ENCODE results near the gene AHI1. TPM values are rescaled to one million over a fixed set of nuclear protein-coding genes. Genes with fewer than 3 reads are reported as not detected.

AHI1 gene
- 7.3 and 11.9 TPM in 2 replicates for polyA plus RNA-seq (2012; rRNA removed)
- polyA plus RNA-seq (2012; cell fraction: cytosol; rRNA removed): 5.1 and 6.0 TPM in 2 replicates
- polyA plus RNA-seq (2012; cell fraction: nucleus; rRNA removed): 20.6 and 42.5 TPM in 2 replicates

- H2AFZ ChIP-seq (ENCODE audit: low read depth): peak within 1 kb of the TSS; percentile 96
- POLR2A ChIA-PET: interaction anchor here (0.9 to 1.7 kb wide), 3 partner anchors 22 to 730 kb away, joined by 3 to 10 read pairs (median 4); partner anchors contain the start of gene PDE7B
- peak within 1 kb of the TSS; percentile 70 to 92 for H3K4me3 ChIP-seq (ENCODE audit: low read depth in 2 of 2, low read length in 1 of 2)
- peaks cover 19% of the 10 kb centered on the region for H3F3A ChIP-seq (replicated peaks; ENCODE audit: insufficient read depth)
- DNase-seq: peak; percentile 93
- no peaks in the 10 kb centered on the region for H3K9me3 ChIP-seq
- H3K27me3 ChIP-seq (ENCODE audit: insufficient read depth): no peaks in the 10 kb centered on the region
- no peaks in the 10 kb centered on the region for H3K9me2 ChIP-seq
- H3K27ac ChIP-seq (ENCODE audit: low read depth in 2 of 2, low read length in 1 of 2): peak within 1 kb of the TSS; percentile 98 to 100
- peaks cover 3 to 13% of the 10 kb centered on the region in 2 experiments for H3K36me3 ChIP-seq (replicated peaks in 1 of 2; ENCODE audit: control insufficient read depth in 1 of 2, insufficient read depth in 2 of 2, low read length in 1 of 2)
- CTCF ChIA-PET: interaction anchor here (0.8 to 1.6 kb wide), 4 partner anchors 9 to 1053 kb away, joined by 3 to 7 read pairs (median 4); partner anchors contain the start of gene MAP7
- peaks cover 37% of the 10 kb centered on the region for H3K79me2 ChIP-seq (ENCODE audit: insufficient read depth)
- peak within 1 kb of the TSS; percentile 80 for H3K4me2 ChIP-seq
- H4K20me1 ChIP-seq (ENCODE audit: insufficient read depth): 0 out of 2 replicates have a peak, but pooled peaks cover 3% of the 10 kb centered on the region
- WGBS (ENCODE audit: low lambda C conversion rate): 0% methylated on average over 15 of the region's 85 CpGs
- H3K9ac ChIP-seq: peak within 1 kb of the TSS; percentile 100
- peaks cover 9 to 11% of the 10 kb centered on the region in 2 experiments; a peak in 3 of 4 replicates for H3K4me1 ChIP-seq (ENCODE audit: control insufficient read depth in 1 of 2, insufficient read depth in 2 of 2, low read depth in 1 of 2, low read length in 1 of 2)
- TF ChIP-seq SMC3 (IDR thresholded peaks at IDR 0.05; ENCODE audit: low read depth, low read length) (no peak), PBX3 (IDR thresholded peaks at IDR 0.05) (no peak), TEAD4 (IDR thresholded peaks at IDR 0.05; ENCODE audit: borderline replicate concordance, insufficient read depth) (no peak), ELF1 (IDR thresholded peaks at IDR 0.05) (peak; percentile 60), TCF12 (IDR thresholded peaks at IDR 0.05) (no peak), SIN3A (IDR thresholded peaks at IDR 0.05; ENCODE audit: borderline replicate concordance, low read depth, low read length) (peak; percentile 67; the same call in 1 of the 2 replicates), USF2 (IDR thresholded peaks at IDR 0.05; ENCODE audit: borderline replicate concordance, low read depth, low read length) (no peak), CHD2 (IDR thresholded peaks at IDR 0.05; ENCODE audit: low read length, partially characterized antibody) (no peak), EZH2phosphoT487 (IDR thresholded peaks at IDR 0.05; ENCODE audit: borderline replicate concordance, low read depth) (no peak), MXI1 (IDR thresholded peaks at IDR 0.05; ENCODE audit: low read depth, low read length) (peak; percentile 95), JUND (IDR thresholded peaks at IDR 0.05) (no peak), MEF2A (IDR thresholded peaks at IDR 0.05; ENCODE audit: borderline replicate concordance, low read depth) (no peak), NFIC (IDR thresholded peaks at IDR 0.05; ENCODE audit: borderline replicate concordance) (no peak), RXRA (IDR thresholded peaks at IDR 0.05; ENCODE audit: borderline replicate concordance, low read depth) (no peak), RFX5 (IDR thresholded peaks at IDR 0.05; ENCODE audit: low read length) (peak; percentile 77), GABPA (IDR thresholded peaks at IDR 0.05; ENCODE audit: low read depth) (no peak), NRF1 (IDR thresholded peaks at IDR 0.05; ENCODE audit: low read depth, low read length) (peak; percentile 65), FOXJ3 (CRISPR knock-in tag; IDR thresholded peaks at IDR 0.05) (no peak; the same call in 1 of the 2 replicates), FOXM1 (IDR thresholded peaks at IDR 0.05; ENCODE audit: low read depth) (no peak), CTCF (IDR thresholded peaks at IDR 0.05) (no peak), TAF1 (IDR thresholded peaks at IDR 0.05; ENCODE audit: borderline replicate concordance, low read depth, low read length) (peak; percentile 70), REST (IDR thresholded peaks at IDR 0.05; ENCODE audit: low read depth, low read length) (peak; percentile 49; the same call in 1 of the 2 replicates), USF1 (IDR thresholded peaks at IDR 0.05; ENCODE audit: borderline replicate concordance, low read depth) (no peak)
- TF ChIP-seq, protein P1, sequence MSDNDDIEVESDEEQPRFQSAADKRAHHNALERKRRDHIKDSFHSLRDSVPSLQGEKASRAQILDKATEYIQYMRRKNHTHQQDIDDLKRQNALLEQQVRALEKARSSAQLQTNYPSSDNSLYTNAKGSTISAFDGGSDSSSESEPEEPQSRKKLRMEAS (IDR thresholded peaks at IDR 0.05; ENCODE audit: low read depth): peak; percentile 79; the same call in 1 of the 2 replicates
Measured at GRCh38 chr6:135497412-135498184, at the start of gene AHI1. TSS of gene AHI1 (minus strand) at chr6:135497740. CDS start at chr6:135492237, 5,503 bp downstream.
